Measurements from ENCODE around the gene NTSR2. TPM values are rescaled to one million over a fixed set of nuclear protein-coding genes. Genes with fewer than 3 reads are reported as not detected.

NTSR2 gene
- total and polyA plus RNA-seq, 2 of the 8 experiments (the other 6 are each of a cell fraction or from before 2014, with no cell fraction given): 0.05 TPM; not detected in 1

DNA sequence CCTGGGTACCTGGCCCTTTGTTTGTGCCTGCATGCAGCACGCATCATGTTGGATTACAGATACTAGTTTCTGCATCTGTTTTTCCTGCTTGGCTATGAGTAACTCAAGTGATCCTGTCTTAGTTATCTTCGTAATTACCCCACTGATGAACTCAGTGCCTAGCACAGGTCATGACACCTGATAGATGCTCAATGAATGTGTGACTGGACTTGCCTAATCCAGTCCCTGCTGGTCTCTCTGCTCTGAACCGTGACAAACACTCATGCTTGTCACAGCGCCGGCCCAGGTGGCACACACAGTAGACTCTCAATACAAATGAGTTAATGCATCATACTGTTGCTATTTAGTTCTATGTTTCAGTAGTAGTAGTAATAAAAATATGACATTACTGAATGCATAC lies 31.2 kb upstream of the NTSR2 start (continued):
- TF ChIP-seq CHD7 (IDR thresholded peaks at IDR 0.05; ENCODE audit: insufficient replicate concordance, low read length): no peak
- TF ChIP-seq SRF (IDR thresholded peaks at IDR 0.05; ENCODE audit: low read depth, low read length): no peak
- TF ChIP-seq YY1 (IDR thresholded peaks at IDR 0.05; ENCODE audit: low read depth, low read length): no peak
